Measurements from ENCODE around the gene CXCL13.
"Not testable (repeated sequence)": the region's sequence is repeated elsewhere in the genome, so short reads cannot be mapped to it uniquely, and the experiment has no call there.

CXCL13 gene

GRCh38 chr4:77625485-77625884, 19.9 kb downstream of the CXCL13 start:
- ATAC-seq = no peak
- H3K4me1 Mint-ChIP-seq = peaks cover 11% of the 10 kb centered on the region
- H3K9me3 Mint-ChIP-seq = no peaks in the 10 kb centered on the region
- H3K27ac Mint-ChIP-seq = no peak overlapping the region
- no peak for DNase-seq
- H3K27me3 Mint-ChIP-seq = peaks cover 4% of the 10 kb centered on the region
- no peak overlapping the region for H3K4me3 Mint-ChIP-seq

GRCh38 chr4:77629885-77630284, 24.3 kb downstream of the CXCL13 start:
- Mint-ChIP-seq H3K9me3 (peaks cover 0 to 14% of the 10 kb centered on the region in 2 donors), H3K27ac (peak overlapping the region in 1 of 2 donors; percentile 29), H3K27me3 (no peaks in the 10 kb centered on the region), H3K4me1 (peaks cover 17% of the 10 kb centered on the region), H3K4me3 (peak overlapping the region in 1 of 2 donors; percentile 34)
- DNase-seq (peak in 1 of 2 donors; percentile 19), ATAC-seq (peak; percentile 91)

- Mint-ChIP-seq H3K4me3 (no peak overlapping the region), H3K9me3 (peaks cover 0 to 17% of the 10 kb centered on the region in 2 donors), H3K4me1 (peaks cover 17% of the 10 kb centered on the region), H3K27me3 (no peaks in the 10 kb centered on the region), H3K27ac (no peak overlapping the region)
- ATAC-seq (no peak), DNase-seq (no peak)
Observed at GRCh38 chr4:77631276-77631675, 25.7 kb downstream of the CXCL13 start.

- H3K4me3 Mint-ChIP-seq = no peak overlapping the region
- peaks cover 8 to 43% of the 10 kb centered on the region in 2 donors for H3K9me3 Mint-ChIP-seq
- no peak for DNase-seq
- no peak for ATAC-seq
- peaks cover 17% of the 10 kb centered on the region for H3K4me1 Mint-ChIP-seq
- no peak overlapping the region for H3K27ac Mint-ChIP-seq
- no peaks in the 10 kb centered on the region for H3K27me3 Mint-ChIP-seq
Observed at GRCh38 chr4:77634132-77634785, 28.6 kb downstream of the CXCL13 start.

GRCh38 chr4:77635246-77635645, 29.6 kb downstream of the CXCL13 start:
- no peak overlapping the region for H3K4me3 Mint-ChIP-seq
- no peak for DNase-seq
- peaks cover 8 to 43% of the 10 kb centered on the region in 2 donors for H3K9me3 Mint-ChIP-seq
- peaks cover 8% of the 10 kb centered on the region for H3K4me1 Mint-ChIP-seq
- ATAC-seq = no peak
- no peaks in the 10 kb centered on the region for H3K27me3 Mint-ChIP-seq
- H3K27ac Mint-ChIP-seq = no peak overlapping the region

GRCh38 chr4:77635876-77636275, 30.3 kb downstream of the CXCL13 start:
- H3K4me3 Mint-ChIP-seq = no peak overlapping the region
- ATAC-seq (no peak), DNase-seq (no peak)
- no peaks in the 10 kb centered on the region for H3K27me3 Mint-ChIP-seq
- H3K4me1 Mint-ChIP-seq = peaks cover 2% of the 10 kb centered on the region
- peaks cover 8 to 43% of the 10 kb centered on the region in 2 donors for H3K9me3 Mint-ChIP-seq
- no peak overlapping the region for H3K27ac Mint-ChIP-seq

GRCh38 chr4:77636902-77637301, 31.3 kb downstream of the CXCL13 start:
- H3K9me3 Mint-ChIP-seq = peaks cover 8 to 38% of the 10 kb centered on the region in 2 donors
- no peak overlapping the region for H3K27ac Mint-ChIP-seq
- H3K4me1 Mint-ChIP-seq = no peaks in the 10 kb centered on the region
- H3K4me3 Mint-ChIP-seq = no peak overlapping the region
- ATAC-seq (no peak), DNase-seq (no peak)
- no peaks in the 10 kb centered on the region for H3K27me3 Mint-ChIP-seq

GRCh38 chr4:77644069-77644468, 38.4 kb downstream of the CXCL13 start:
- H3K9me3 Mint-ChIP-seq = peaks cover 36% of the 10 kb centered on the region in 2 donors
- H3K27ac Mint-ChIP-seq, ATAC-seq: not testable (repeated sequence)

GRCh38 chr4:77650787-77651186, 45.2 kb downstream of the CXCL13 start:
- no peak for ATAC-seq
- no peak overlapping the region for H3K4me3 Mint-ChIP-seq
- no peak overlapping the region for H3K27ac Mint-ChIP-seq
- H3K4me1 Mint-ChIP-seq = no peaks in the 10 kb centered on the region
- H3K9me3 Mint-ChIP-seq = peaks cover 10 to 12% of the 10 kb centered on the region in 2 donors
- DNase-seq = no peak
- no peaks in the 10 kb centered on the region for H3K27me3 Mint-ChIP-seq

More at GRCh38 chr4:77644069-77644468, 38.4 kb downstream of the CXCL13 start:
- not testable (repeated sequence) for H3K4me3 Mint-ChIP-seq, DNase-seq, H3K27me3 Mint-ChIP-seq, H3K4me1 Mint-ChIP-seq

- no peak overlapping the region for H3K4me3 Mint-ChIP-seq
- no peaks in the 10 kb centered on the region for H3K27me3 Mint-ChIP-seq
- no peak overlapping the region for H3K27ac Mint-ChIP-seq
- ATAC-seq (no peak), DNase-seq (no peak)
- peaks cover 5 to 11% of the 10 kb centered on the region in 2 donors for H3K9me3 Mint-ChIP-seq
- no peaks in the 10 kb centered on the region for H3K4me1 Mint-ChIP-seq
Observed at GRCh38 chr4:77651820-77652219, 46.2 kb downstream of the CXCL13 start.

- no peak overlapping the region for H3K27ac Mint-ChIP-seq
- DNase-seq = no peak
- peaks cover 7 to 11% of the 10 kb centered on the region in 2 donors for H3K9me3 Mint-ChIP-seq
- ATAC-seq = no peak
- no peaks in the 10 kb centered on the region for H3K4me1 Mint-ChIP-seq
- H3K4me3 Mint-ChIP-seq = no peak overlapping the region
- no peaks in the 10 kb centered on the region for H3K27me3 Mint-ChIP-seq
Observed at GRCh38 chr4:77652237-77652897, 46.7 kb downstream of the CXCL13 start.

- Mint-ChIP-seq H3K27me3 (no peaks in the 10 kb centered on the region), H3K4me1 (no peaks in the 10 kb centered on the region), H3K9me3 (peaks cover 12 to 15% of the 10 kb centered on the region in 2 donors), H3K27ac (no peak overlapping the region), H3K4me3 (no peak overlapping the region)
- no peak for ATAC-seq
- no peak for DNase-seq
Observed at GRCh38 chr4:77653162-77653758, 47.6 kb downstream of the CXCL13 start.

GRCh38 chr4:77660318-77660717, 54.7 kb downstream of the CXCL13 start:
- not testable (repeated sequence) for H3K27ac Mint-ChIP-seq, H3K4me3 Mint-ChIP-seq, H3K27me3 Mint-ChIP-seq, H3K4me1 Mint-ChIP-seq, DNase-seq, ATAC-seq
- peaks cover 12 to 15% of the 10 kb centered on the region in 2 donors for H3K9me3 Mint-ChIP-seq
